Measurements from ENCODE around the gene ERGIC1. TPM values are rescaled to one million over a fixed set of nuclear protein-coding genes. Genes with fewer than 3 reads are reported as not detected.

The ERGIC1 gene
- total and polyA plus RNA-seq, 2 of the 13 experiments (the other 11 are each of a cell fraction or from before 2014, with no cell fraction given): 78.5 to 184 TPM

- TF ChIP-seq ZFX (CRISPR knock-in tag; IDR thresholded peaks at IDR 0.05; ENCODE audit: low read depth): peak; percentile 74; the same call in 1 of the 2 replicates
- no peak for TF ChIP-seq ARID2 (CRISPR knock-in tag; IDR thresholded peaks at IDR 0.05; ENCODE audit: borderline replicate concordance)
- TF ChIP-seq ZNF33B (CRISPR knock-in tag; IDR thresholded peaks at IDR 0.05): no peak
- TF ChIP-seq DNMT1 (CRISPR knock-in tag; IDR thresholded peaks at IDR 0.05): no peak
- TF ChIP-seq ZNF782 (CRISPR knock-in tag; IDR thresholded peaks at IDR 0.05; ENCODE audit: borderline replicate concordance): no peak
- 0 out of 2 replicates have a peak, but pooled peaks have one; percentile 39 for TF ChIP-seq ZNF160 (CRISPR knock-in tag; IDR thresholded peaks at IDR 0.05)
- TF ChIP-seq ZNF224 (CRISPR knock-in tag; IDR thresholded peaks at IDR 0.05): no peak
- TF ChIP-seq KIAA2018 (CRISPR knock-in tag; IDR thresholded peaks at IDR 0.05; ENCODE audit: borderline replicate concordance): no peak
- TF ChIP-seq DR1 (CRISPR knock-in tag; IDR thresholded peaks at IDR 0.05): no peak
- TF ChIP-seq, protein P1, sequence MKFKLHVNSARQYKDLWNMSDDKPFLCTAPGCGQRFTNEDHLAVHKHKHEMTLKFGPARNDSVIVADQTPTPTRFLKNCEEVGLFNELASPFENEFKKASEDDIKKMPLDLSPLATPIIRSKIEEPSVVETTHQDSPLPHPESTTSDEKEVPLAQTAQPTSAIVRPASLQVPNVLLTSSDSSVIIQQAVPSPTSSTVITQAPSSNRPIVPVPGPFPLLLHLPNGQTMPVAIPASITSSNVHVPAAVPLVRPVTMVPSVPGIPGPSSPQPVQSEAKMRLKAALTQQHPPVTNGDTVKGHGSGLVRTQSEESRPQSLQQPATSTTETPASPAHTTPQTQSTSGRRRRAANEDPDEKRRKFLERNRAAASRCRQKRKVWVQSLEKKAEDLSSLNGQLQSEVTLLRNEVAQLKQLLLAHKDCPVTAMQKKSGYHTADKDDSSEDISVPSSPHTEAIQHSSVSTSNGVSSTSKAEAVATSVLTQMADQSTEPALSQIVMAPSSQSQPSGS (CRISPR knock-in tag; IDR thresholded peaks at IDR 0.05): peak; percentile 45; the same call in 1 of the 2 replicates
- TF ChIP-seq ZNF660 (CRISPR knock-in tag; IDR thresholded peaks at IDR 0.05; ENCODE audit: borderline replicate concordance, low read depth): no peak
- no peak for TF ChIP-seq ZNF546 (CRISPR knock-in tag; conservative IDR thresholded peaks at IDR 0.05)
- peak; percentile 66; the same call in 1 of the 2 replicates for TF ChIP-seq BRCA1 (CRISPR knock-in tag; IDR thresholded peaks at IDR 0.05)
- TF ChIP-seq ZNF776 (CRISPR knock-in tag; IDR thresholded peaks at IDR 0.05): no peak
- TF ChIP-seq NFE2 (CRISPR knock-in tag; IDR thresholded peaks at IDR 0.05): no peak
- TF ChIP-seq FOXO1 (CRISPR knock-in tag; IDR thresholded peaks at IDR 0.05): peak; percentile 94
- TF ChIP-seq, protein P2, sequence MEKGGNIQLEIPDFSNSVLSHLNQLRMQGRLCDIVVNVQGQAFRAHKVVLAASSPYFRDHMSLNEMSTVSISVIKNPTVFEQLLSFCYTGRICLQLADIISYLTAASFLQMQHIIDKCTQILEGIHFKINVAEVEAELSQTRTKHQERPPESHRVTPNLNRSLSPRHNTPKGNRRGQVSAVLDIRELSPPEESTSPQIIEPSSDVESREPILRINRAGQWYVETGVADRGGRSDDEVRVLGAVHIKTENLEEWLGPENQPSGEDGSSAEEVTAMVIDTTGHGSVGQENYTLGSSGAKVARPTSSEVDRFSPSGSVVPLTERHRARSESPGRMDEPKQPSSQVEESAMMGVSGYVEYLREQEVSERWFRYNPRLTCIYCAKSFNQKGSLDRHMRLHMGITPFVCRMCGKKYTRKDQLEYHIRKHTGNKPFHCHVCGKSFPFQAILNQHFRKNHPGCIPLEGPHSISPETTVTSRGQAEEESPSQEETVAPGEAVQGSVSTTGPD (CRISPR knock-in tag; IDR thresholded peaks at IDR 0.05): no peak
- no peak for TF ChIP-seq ZNF557 (CRISPR knock-in tag; IDR thresholded peaks at IDR 0.05)
- TF ChIP-seq MAF1 (CRISPR knock-in tag; IDR thresholded peaks at IDR 0.05; ENCODE audit: borderline replicate concordance): no peak
- no peak for TF ChIP-seq NFATC3 (CRISPR knock-in tag; IDR thresholded peaks at IDR 0.05)
Measured at GRCh38 chr5:172858511-172858989, 24.5 kb downstream of the ERGIC1 start (continued).
